GM20000 (cell line): ENCODE measurements around the gene MTA3.

Experiments
- DNase-seq: peaks from one replicate; pipeline ENCODE4 v3.0.0; 2012; ENCODE audit warnings: low spot score
- CTCF ChIP-seq: IDR thresholded peaks from 2 replicates; pipeline ENCODE4 v1.5.1; 2012; ENCODE audit warnings: mild to moderate bottlenecking, control low read depth; ENCODE audit errors: extremely low read depth, missing control alignments

MTA3 gene

GRCh38 chr2:42568401-42569115 lies at the start of gene MTA3:
Gene MTA3, plus strand, starts transcription at chr2:42568632. Its CDS starts 114 bp downstream, at chr2:42568746.
- peak; percentile 83 for DNase-seq
- TF ChIP-seq CTCF = no peak

- DNase-seq = no peak
- TF ChIP-seq CTCF = no peak
Observed at GRCh38 chr2:42519624-42520023, 48.8 kb upstream of the MTA3 start.

- TF ChIP-seq CTCF = no peak
- no peak for DNase-seq
Observed at GRCh38 chr2:42522035-42522434, 46.4 kb upstream of the MTA3 start.

- no peak for DNase-seq
- no peak for TF ChIP-seq CTCF
Observed at GRCh38 chr2:42523341-42523740, 45.1 kb upstream of the MTA3 start.

GRCh38 chr2:42532397-42532796 lies 36.0 kb upstream of the MTA3 start:
- no peak for TF ChIP-seq CTCF
- DNase-seq = no peak

GRCh38 chr2:42537493-42537892 lies 30.9 kb upstream of the MTA3 start:
- DNase-seq = no peak
- TF ChIP-seq CTCF = no peak

GRCh38 chr2:42542871-42543270 lies 25.6 kb upstream of the MTA3 start:
- DNase-seq = no peak

More at GRCh38 chr2:42542871-42543270, 25.6 kb upstream of the MTA3 start:
- no peak for TF ChIP-seq CTCF
